ENCODE data around the gene MSS51. TPM values are rescaled to one million over a fixed set of nuclear protein-coding genes. Genes with fewer than 3 reads are reported as not detected.

MSS51 gene
- 1 to 10 TPM in 7 of 8 experiments, under 1 TPM in 1; 0.76 to 5.3 (median 2.2) TPM for total RNA-seq

DNA sequence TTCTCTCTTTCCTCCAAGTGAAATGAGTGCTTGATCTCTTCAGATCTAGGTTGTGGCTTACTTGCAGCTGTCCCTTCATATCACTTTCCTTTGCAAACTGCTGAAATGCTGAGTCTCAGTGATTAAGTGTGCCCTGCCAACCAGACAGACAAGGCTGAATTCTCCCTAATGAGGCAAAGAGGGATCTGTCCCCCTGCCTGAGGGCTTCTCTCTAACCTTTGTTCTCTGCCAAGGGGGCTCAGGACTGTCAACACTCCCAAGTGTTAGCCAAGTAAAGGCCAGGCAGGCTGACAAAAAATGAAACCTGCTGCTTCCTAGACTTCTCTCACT, at the start of gene MSS51:
MSS51 (minus strand) TSS at position 24 of the 330 bp plus-strand sequence. CDS start 5,277 bp downstream, outside the sequence.
- in situ Hi-C loops (cut with MboI; ENCODE audit: low pct_unique_long_range_greater_than_20kb in 2 of 9, low sequenced_read_pairs in 9 of 9, unreplicated experiment in 9 of 9): no loop called here
- peak in 1 of 8 experiments; percentile 25 for ATAC-seq (replicated peaks in 6 of 8)
- Histone ChIP-seq H3K4me1 (replicated peaks in 1 of 2) (no peaks in the 10 kb centered on the region), H3K27ac (no peak within 1 kb of the TSS), H3K4me3 (no peak within 1 kb of the TSS)

- peak in 2 of 8 experiments; percentile 23 to 56 for ATAC-seq (replicated peaks in 6 of 8)
- 0 to 94% (median 85%) methylated on average over 1 to 7 of the region's 7 CpGs for WGBS, 10 experiments
- in situ Hi-C loops (cut with MboI; ENCODE audit: low pct_unique_long_range_greater_than_20kb in 2 of 9, low sequenced_read_pairs in 9 of 9, unreplicated experiment in 9 of 9): no loop called here
- Histone ChIP-seq H3K27ac (no peak overlapping the region), H3K4me3 (no peak overlapping the region), H3K4me1 (replicated peaks in 1 of 2) (no peaks in the 10 kb centered on the region)
These were observed 46.8 kb upstream of the MSS51 start for GRCh38 chr10:73480158-73480557.

DNA sequence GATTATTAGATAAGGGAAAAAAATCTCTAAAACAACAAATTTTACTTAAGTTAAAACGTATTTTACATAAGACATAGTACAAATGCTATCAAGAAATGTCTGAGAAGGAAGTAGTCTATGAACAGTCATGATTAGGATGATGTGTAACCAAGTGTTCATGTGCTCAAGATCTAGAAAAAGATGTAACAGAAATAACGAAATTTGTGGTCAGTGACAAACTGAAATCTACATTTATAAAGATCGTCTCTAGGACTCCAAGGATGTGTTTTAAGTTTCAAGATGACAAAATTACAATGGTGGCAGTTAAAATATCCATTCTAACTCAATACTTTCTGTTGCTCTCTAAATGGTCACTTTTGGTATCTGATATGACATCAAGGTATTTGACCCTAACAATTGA, 45.3 kb upstream of the MSS51 start:
- no peak overlapping the region for H3K4me3 ChIP-seq
- H3K4me1 ChIP-seq (replicated peaks in 1 of 2): no peaks in the 10 kb centered on the region
- H3K27ac ChIP-seq: no peak overlapping the region
- no peak for ATAC-seq (replicated peaks in 6 of 8)
- 84 to 100% (median 93%) methylated on average over 2 to 3 of the region's 3 CpGs for WGBS, 10 experiments
- in situ Hi-C loops (cut with MboI; ENCODE audit: low pct_unique_long_range_greater_than_20kb in 2 of 9, low sequenced_read_pairs in 9 of 9, unreplicated experiment in 9 of 9): no loop called here

DNA sequence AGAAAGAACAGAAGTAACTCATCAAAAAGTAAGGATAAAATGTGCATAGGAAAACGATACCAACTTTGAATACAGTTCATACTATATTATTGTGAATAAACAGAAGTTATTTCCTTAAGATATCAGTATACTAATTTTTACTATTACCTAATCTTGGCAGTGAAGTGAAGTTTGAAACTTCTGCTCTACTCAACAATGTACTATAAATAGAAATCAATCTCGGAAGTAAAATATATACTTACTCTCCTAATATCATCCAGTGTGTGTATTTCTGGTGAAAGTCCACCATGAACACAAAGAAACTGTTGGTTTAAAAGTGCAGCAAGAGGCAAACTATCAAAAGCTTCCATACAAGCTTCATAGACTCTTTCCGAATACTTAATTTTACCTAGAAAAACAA, 37.9 kb upstream of the MSS51 start:
- ATAC-seq (replicated peaks in 6 of 8): no peak
- 55 to 100% (median 91%) methylated on average over 2 to 3 of the region's 3 CpGs for WGBS, 10 experiments
- Histone ChIP-seq H3K4me3 (no peak overlapping the region), H3K4me1 (replicated peaks in 1 of 2) (no peaks in the 10 kb centered on the region), H3K27ac (no peak overlapping the region)
- in situ Hi-C loops (cut with MboI; ENCODE audit: low pct_unique_long_range_greater_than_20kb in 2 of 9, low sequenced_read_pairs in 9 of 9, unreplicated experiment in 9 of 9): no loop called here

DNA sequence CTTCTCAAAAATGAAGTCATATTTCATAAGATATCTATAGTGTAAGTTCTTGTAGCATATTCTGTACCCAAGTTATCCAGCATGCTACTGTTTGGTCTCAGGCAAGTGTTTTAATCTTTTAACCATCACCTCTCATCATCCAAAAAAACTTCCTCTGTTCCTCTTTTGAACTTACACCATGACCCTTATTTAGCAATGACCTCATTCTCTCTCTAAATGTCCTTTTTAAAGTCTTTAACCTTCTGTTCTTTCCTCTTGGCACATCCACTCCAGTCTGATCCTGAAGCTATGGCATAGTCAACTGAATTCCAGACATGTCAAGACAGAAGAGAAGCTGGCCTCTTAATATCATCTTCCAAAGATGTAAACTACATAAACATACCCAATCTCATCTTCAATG, 36.2 kb upstream of the MSS51 start:
- Histone ChIP-seq H3K27ac (no peak overlapping the region), H3K4me3 (no peak overlapping the region), H3K4me1 (replicated peaks in 1 of 2) (no peaks in the 10 kb centered on the region)
- in situ Hi-C loops (cut with MboI; ENCODE audit: low pct_unique_long_range_greater_than_20kb in 2 of 9, low sequenced_read_pairs in 9 of 9, unreplicated experiment in 9 of 9): no loop called here
- no peak for ATAC-seq (replicated peaks in 6 of 8)

DNA sequence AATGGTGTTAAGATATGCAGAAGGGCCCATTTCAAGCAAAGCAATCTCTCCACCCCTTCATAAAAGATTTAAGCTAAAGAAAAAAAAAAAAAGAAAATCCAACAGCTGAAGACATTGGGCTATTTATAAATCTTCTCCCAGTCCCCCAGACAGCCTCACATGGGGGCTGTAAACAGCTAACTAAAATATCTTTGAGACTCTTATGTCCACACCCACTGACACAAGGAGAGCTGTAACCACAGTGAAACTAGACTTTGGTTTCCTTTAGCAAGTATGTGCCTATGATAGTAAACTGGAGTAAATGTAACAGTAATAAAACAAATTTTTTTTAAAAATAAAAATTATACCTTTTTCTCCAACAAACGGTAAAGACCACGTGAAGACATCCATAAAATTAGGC, 33.8 kb upstream of the MSS51 start:
- in situ Hi-C loops (cut with MboI; ENCODE audit: low pct_unique_long_range_greater_than_20kb in 2 of 9, low sequenced_read_pairs in 9 of 9, unreplicated experiment in 9 of 9): no loop called here

GRCh38 chr10:73465978-73466726, 32.8 kb upstream of the MSS51 start:
- H3K27ac ChIP-seq: no peak overlapping the region
- no peak overlapping the region for H3K4me3 ChIP-seq
- peak in 1 of 8 experiments; percentile 22 for ATAC-seq (replicated peaks in 6 of 8)
- no peaks in the 10 kb centered on the region for H3K4me1 ChIP-seq (replicated peaks in 1 of 2)
- in situ Hi-C loops (cut with MboI; ENCODE audit: low pct_unique_long_range_greater_than_20kb in 2 of 9, low sequenced_read_pairs in 9 of 9, unreplicated experiment in 9 of 9): no loop called here
- WGBS, 10 experiments: 10 to 100% (median 88%) methylated on average over 1 to 2 of the region's 2 CpGs

More for the DNA sequence above, 33.8 kb upstream of the MSS51 start:
- Histone ChIP-seq H3K27ac (no peak overlapping the region), H3K4me1 (replicated peaks in 1 of 2) (no peaks in the 10 kb centered on the region), H3K4me3 (no peak overlapping the region)
- 42 to 100% (median 95%) methylated on average over 1 to 2 of the region's 2 CpGs; no CpG with 5 or more reads in 1 of the 10 experiments for WGBS, 10 experiments
- no peak for ATAC-seq (replicated peaks in 6 of 8)

DNA sequence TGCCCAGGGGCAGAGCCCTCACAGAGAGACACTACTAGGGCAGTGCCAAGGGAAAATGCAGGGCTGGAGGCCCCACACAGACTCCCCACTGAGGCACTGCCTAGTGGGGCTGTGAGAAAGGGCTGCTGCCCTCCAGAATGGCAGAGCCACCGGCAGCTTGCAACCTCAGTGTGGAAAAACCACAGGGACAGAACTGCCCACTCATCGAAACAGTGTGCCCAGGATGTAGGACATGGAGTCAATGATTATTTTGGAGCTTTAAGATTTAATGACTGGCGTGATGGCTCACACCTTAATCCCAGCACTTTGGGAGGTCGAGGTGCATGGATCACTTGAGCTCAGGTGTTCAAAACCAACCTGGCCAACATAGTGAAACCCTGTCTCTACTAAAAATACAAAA, 27.5 kb upstream of the MSS51 start:
- ATAC-seq (replicated peaks in 6 of 8): no peak
- H3K4me1 ChIP-seq (replicated peaks in 1 of 2): no peaks in the 10 kb centered on the region
- in situ Hi-C loops (cut with MboI; ENCODE audit: low pct_unique_long_range_greater_than_20kb in 2 of 9, low sequenced_read_pairs in 9 of 9, unreplicated experiment in 9 of 9): no loop called here
- WGBS, 10 experiments: 80 to 100% (median 93%) methylated on average over 1 to 3 of the region's 4 CpGs; no CpG with 5 or more reads in 6 of the 10 experiments
- no peak overlapping the region for H3K27ac ChIP-seq
- H3K4me3 ChIP-seq: no peak overlapping the region

GRCh38 chr10:73459683-73460314, 26.4 kb upstream of the MSS51 start:
- Histone ChIP-seq H3K4me3 (no peak overlapping the region), H3K4me1 (replicated peaks in 1 of 2) (no peaks in the 10 kb centered on the region), H3K27ac (no peak overlapping the region)
- in situ Hi-C loops (cut with MboI; ENCODE audit: low pct_unique_long_range_greater_than_20kb in 2 of 9, low sequenced_read_pairs in 9 of 9, unreplicated experiment in 9 of 9): no loop called here
- 86 to 100% (median 95%) methylated on average over 4 to 6 of the region's 6 CpGs for WGBS, 10 experiments
- no peak for ATAC-seq (replicated peaks in 6 of 8)

DNA sequence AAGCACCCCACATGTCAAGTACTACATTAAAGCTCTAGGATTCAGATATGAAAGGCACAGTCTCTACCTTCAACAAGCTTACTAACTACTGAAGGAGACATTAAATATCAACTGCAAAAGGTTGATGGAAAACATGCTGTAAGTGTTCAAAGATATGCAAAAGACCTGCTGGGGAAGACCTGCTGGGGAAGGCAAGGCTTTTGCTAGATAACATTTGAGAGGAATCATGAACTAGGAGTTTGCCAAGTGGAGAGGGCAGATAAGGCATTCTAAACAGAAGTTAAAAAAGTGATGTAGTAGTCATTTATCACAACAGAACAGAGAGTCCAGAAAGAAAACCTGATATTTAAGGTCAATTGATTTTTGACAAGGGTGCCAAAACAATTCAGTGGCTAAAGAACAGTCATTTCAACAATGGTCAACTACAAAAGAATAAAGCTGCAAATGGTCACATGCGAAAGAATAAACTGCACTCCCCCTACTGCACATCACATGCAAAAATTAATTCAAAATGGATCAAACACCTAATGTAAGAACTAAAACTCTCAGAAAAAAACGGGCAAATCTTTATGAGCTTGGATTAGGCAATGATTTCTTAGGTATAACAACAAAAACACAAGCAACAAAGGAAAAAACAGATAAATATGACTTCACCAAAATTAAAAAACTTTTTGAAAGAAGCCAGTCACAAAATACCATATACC, 23.0 kb upstream of the MSS51 start:
- in situ Hi-C loops (cut with MboI; ENCODE audit: low pct_unique_long_range_greater_than_20kb in 2 of 9, low sequenced_read_pairs in 9 of 9, unreplicated experiment in 9 of 9): no loop called here
- WGBS, 10 experiments: 58 to 100% (median 91%) methylated on average over 1 to 2 of the region's 2 CpGs
- ATAC-seq (replicated peaks in 6 of 8): no peak

GRCh38 chr10:73449113-73449512, 15.8 kb upstream of the MSS51 start:
- Histone ChIP-seq H3K27ac (no peak overlapping the region), H3K4me1 (replicated peaks in 1 of 2) (no peaks in the 10 kb centered on the region), H3K4me3 (no peak overlapping the region)
- in situ Hi-C loops (cut with MboI; ENCODE audit: low pct_unique_long_range_greater_than_20kb in 2 of 9, low sequenced_read_pairs in 9 of 9, unreplicated experiment in 9 of 9): no loop called here
- 0 to 83% (median 50%) methylated on average over 1 of the region's 1 CpG; no CpG with 5 or more reads in 3 of the 10 experiments for WGBS, 10 experiments
- ATAC-seq (replicated peaks in 6 of 8): peak in 2 of 8 experiments; percentile 58 to 59

More for the DNA sequence above, 23.0 kb upstream of the MSS51 start:
- Histone ChIP-seq H3K27ac (no peak overlapping the region), H3K4me1 (replicated peaks in 1 of 2) (no peaks in the 10 kb centered on the region), H3K4me3 (no peak overlapping the region)

DNA sequence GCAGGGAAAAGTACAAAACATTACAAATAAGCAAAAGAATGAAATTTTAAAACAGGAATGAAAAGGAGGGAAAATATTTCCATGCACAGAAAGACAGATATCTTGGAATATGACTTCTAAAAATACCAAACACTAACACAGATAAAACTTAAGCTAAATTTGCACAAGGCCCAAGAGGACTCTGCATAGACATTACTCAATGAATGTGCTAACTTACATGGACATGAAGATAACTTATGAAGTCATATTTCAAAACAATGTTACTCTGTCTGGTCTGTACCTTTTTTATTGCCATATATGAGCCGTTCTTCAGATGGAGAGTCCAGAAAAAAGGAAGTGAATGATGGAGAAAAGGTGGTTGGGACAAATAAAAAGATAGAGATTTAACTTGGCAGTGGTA, 15.0 kb upstream of the MSS51 start:
- ATAC-seq (replicated peaks in 6 of 8): no peak
- H3K4me3 ChIP-seq: no peak overlapping the region
- no peaks in the 10 kb centered on the region for H3K4me1 ChIP-seq (replicated peaks in 1 of 2)
- 53 to 100% (median 89%) methylated on average over 1 of the region's 1 CpG for WGBS, 10 experiments
- in situ Hi-C loops (cut with MboI; ENCODE audit: low pct_unique_long_range_greater_than_20kb in 2 of 9, low sequenced_read_pairs in 9 of 9, unreplicated experiment in 9 of 9): no loop called here
- no peak overlapping the region for H3K27ac ChIP-seq

DNA sequence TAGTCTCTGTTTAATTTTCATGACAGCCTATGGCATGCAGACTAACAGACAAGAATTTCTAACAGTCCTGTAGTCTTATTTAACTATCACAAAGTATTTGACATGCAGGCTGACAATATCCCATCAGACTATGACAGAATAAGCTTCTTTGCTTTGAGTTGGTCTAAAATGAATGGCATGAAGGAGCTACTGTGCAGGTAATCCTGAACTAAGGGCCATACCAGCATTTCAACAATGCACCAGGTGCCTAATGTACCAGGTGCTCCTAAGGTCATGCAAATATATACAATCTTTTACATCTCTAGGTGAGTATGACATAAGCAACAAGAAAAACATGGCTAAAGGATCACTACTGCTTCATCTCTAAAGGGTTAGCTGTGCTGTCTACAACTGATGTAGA, 13.6 kb upstream of the MSS51 start:
- no peak for ATAC-seq (replicated peaks in 6 of 8)
- H3K27ac ChIP-seq: no peak overlapping the region
- no peak overlapping the region for H3K4me3 ChIP-seq
- in situ Hi-C loops (cut with MboI; ENCODE audit: low pct_unique_long_range_greater_than_20kb in 2 of 9, low sequenced_read_pairs in 9 of 9, unreplicated experiment in 9 of 9): no loop called here
- H3K4me1 ChIP-seq (replicated peaks in 1 of 2): no peaks in the 10 kb centered on the region

Data from motor neuron (in vitro differentiated cells).